SH-SY5Y (cell line): ENCODE results near the gene SEPTIN2.

Experiments used
- GATA2 ChIP-seq: IDR thresholded peaks from 2 replicates; pipeline ENCODE4 v1.6.1; 2011; ENCODE audit warnings: mild to moderate bottlenecking, low read depth, low read length
- GATA3 ChIP-seq: IDR thresholded peaks from 2 replicates; pipeline ENCODE4 v1.6.1; 2011; ENCODE audit warnings: low read depth, mild to moderate bottlenecking, low read length, moderate library complexity

DNA sequence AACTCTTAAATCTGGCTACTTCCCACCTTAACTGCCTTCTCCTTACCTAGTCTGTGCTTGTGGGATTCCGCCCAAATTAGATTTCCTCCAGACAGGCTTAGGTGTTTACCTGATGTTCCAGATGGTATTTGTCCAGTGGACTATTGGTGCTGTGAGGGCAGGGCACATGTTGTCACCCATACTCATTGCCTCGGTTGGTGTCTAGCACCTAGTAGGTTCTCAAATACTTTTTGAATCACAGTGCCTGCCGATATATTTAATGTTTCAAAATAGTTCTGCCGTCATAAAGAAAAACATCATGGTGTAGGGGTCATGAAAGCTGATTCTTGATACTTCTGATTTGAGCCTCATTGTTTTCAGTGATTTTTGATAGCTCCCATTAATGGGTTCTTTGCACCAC lies 1.1 kb downstream of the SEPTIN2 start:
- no peak for TF ChIP-seq GATA2
- no peak for TF ChIP-seq GATA3
